ENCODE measurements around the gene WDFY4.
A peak's percentile ranks its signal among the peaks of the same experiment; 100 is the strongest.

The WDFY4 gene

GRCh38 chr10:48957361-48958151 is 272.9 kb downstream of the WDFY4 start:
- DNase-seq (ENCODE audit: extremely low read depth in 1 of 2, low read depth in 1 of 2) = no peak

- DNase-seq (ENCODE audit: extremely low read depth in 1 of 2, low read depth in 1 of 2) = no peak
Measured at GRCh38 chr10:48958598-48959190, 274.0 kb downstream of the WDFY4 start.

- DNase-seq (ENCODE audit: extremely low read depth in 1 of 2, low read depth in 1 of 2) = no peak
Measured at GRCh38 chr10:48964038-48964437, 279.4 kb downstream of the WDFY4 start.

- no peak for DNase-seq (ENCODE audit: extremely low read depth in 1 of 2, low read depth in 1 of 2)
Measured at GRCh38 chr10:48965460-48965859, 280.8 kb downstream of the WDFY4 start.

GRCh38 chr10:48968036-48968435 is 283.4 kb downstream of the WDFY4 start:
- no peak for DNase-seq (ENCODE audit: extremely low read depth in 1 of 2, low read depth in 1 of 2)

GRCh38 chr10:48970046-48970445 is 285.4 kb downstream of the WDFY4 start:
- DNase-seq (ENCODE audit: extremely low read depth in 1 of 2, low read depth in 1 of 2) = no peak

GRCh38 chr10:48970654-48971053 is 286.0 kb downstream of the WDFY4 start:
- no peak for DNase-seq (ENCODE audit: extremely low read depth in 1 of 2, low read depth in 1 of 2)

GRCh38 chr10:48973065-48973464 is 288.4 kb downstream of the WDFY4 start:
- DNase-seq (ENCODE audit: extremely low read depth in 1 of 2, low read depth in 1 of 2) = no peak

GRCh38 chr10:48974510-48975156 is 290.0 kb downstream of the WDFY4 start:
- DNase-seq (ENCODE audit: extremely low read depth in 1 of 2, low read depth in 1 of 2) = no peak

- no peak for DNase-seq (ENCODE audit: extremely low read depth in 1 of 2, low read depth in 1 of 2)
Measured at GRCh38 chr10:48976196-48976595, 291.5 kb downstream of the WDFY4 start.

GRCh38 chr10:48978318-48978717 is 293.6 kb downstream of the WDFY4 start:
- DNase-seq (ENCODE audit: extremely low read depth in 1 of 2, low read depth in 1 of 2) = no peak

GRCh38 chr10:48981310-48981907 is 296.7 kb downstream of the WDFY4 start:
- DNase-seq (ENCODE audit: extremely low read depth in 1 of 2, low read depth in 1 of 2) = peak in 1 of 2 donors; percentile 19

- no peak for DNase-seq (ENCODE audit: extremely low read depth in 1 of 2, low read depth in 1 of 2)
Measured at GRCh38 chr10:48982584-48982983, 297.9 kb downstream of the WDFY4 start.

- no peak for DNase-seq (ENCODE audit: extremely low read depth in 1 of 2, low read depth in 1 of 2)
Measured at GRCh38 chr10:48983648-48984351, 299.1 kb downstream of the WDFY4 start.

- DNase-seq (ENCODE audit: extremely low read depth in 1 of 2, low read depth in 1 of 2) = no peak
Measured at GRCh38 chr10:48985621-48986158, 301.0 kb downstream of the WDFY4 start.

- DNase-seq (ENCODE audit: extremely low read depth in 1 of 2, low read depth in 1 of 2) = no peak
Measured at GRCh38 chr10:48990226-48990625, 305.6 kb downstream of the WDFY4 start.

- no peak for DNase-seq (ENCODE audit: extremely low read depth in 1 of 2, low read depth in 1 of 2)
Measured at GRCh38 chr10:48993627-48994026, 309.0 kb downstream of the WDFY4 start.

- DNase-seq (ENCODE audit: extremely low read depth in 1 of 2, low read depth in 1 of 2) = no peak
Measured at GRCh38 chr10:48996329-48996728, 311.7 kb downstream of the WDFY4 start.

- no peak for DNase-seq (ENCODE audit: extremely low read depth in 1 of 2, low read depth in 1 of 2)
Measured at GRCh38 chr10:48999346-48999745, 314.7 kb downstream of the WDFY4 start.

- DNase-seq (ENCODE audit: extremely low read depth in 1 of 2, low read depth in 1 of 2) = no peak
Measured at GRCh38 chr10:49000437-49001398, 316.0 kb downstream of the WDFY4 start.
